ENCODE data around the gene RPS8.
"Not testable (repeated sequence)": the region's sequence is repeated elsewhere in the genome, so short reads cannot be mapped to it uniquely, and the experiment has no call there.

Gene RPS8

DNA sequence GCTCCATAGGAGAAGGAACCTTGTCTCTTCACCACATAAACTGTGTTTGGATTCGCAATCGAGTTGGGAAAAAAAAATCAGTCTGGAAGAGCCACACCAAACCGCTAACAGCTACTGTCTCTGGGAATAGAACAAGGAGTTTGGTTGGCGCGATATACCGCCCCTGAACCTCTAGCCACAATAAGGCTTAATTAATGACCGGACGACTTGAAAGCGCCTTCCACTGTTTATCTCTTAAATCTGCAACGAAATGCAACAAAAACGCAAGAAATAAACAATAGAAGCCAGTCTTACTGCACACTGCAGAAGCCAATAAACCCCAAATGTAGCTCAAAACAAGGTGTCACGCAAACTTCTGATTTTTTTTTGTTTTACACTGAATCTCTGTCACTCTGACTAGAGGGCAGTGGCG, 43.9 kb downstream of the RPS8 start:
- no peaks in the 10 kb centered on the region for H3K27me3 Mint-ChIP-seq
- peaks cover 3% of the 10 kb centered on the region for H3K36me3 Mint-ChIP-seq
- peak overlapping the region; percentile 100 for H3K27ac Mint-ChIP-seq
- peak overlapping the region; percentile 90 for H3K4me3 Mint-ChIP-seq
- peaks cover 44% of the 10 kb centered on the region for H3K4me1 Mint-ChIP-seq (ENCODE audit: low read depth)
- no peaks in the 10 kb centered on the region for H3K9me3 Mint-ChIP-seq (ENCODE audit: low read depth)

GRCh38 chr1:44819608-44820327, 44.4 kb downstream of the RPS8 start:
- Mint-ChIP-seq H3K9me3 (ENCODE audit: low read depth) (no peaks in the 10 kb centered on the region), H3K36me3 (peaks cover 3% of the 10 kb centered on the region), H3K4me1 (ENCODE audit: low read depth) (peaks cover 41% of the 10 kb centered on the region), H3K27me3 (no peaks in the 10 kb centered on the region), H3K27ac (peak overlapping the region; percentile 100), H3K4me3 (peak overlapping the region; percentile 90)

GRCh38 chr1:44820328-44821239, 45.2 kb downstream of the RPS8 start:
- Mint-ChIP-seq H3K4me3 (peak overlapping the region; percentile 90), H3K9me3 (ENCODE audit: low read depth) (no peaks in the 10 kb centered on the region), H3K27me3 (no peaks in the 10 kb centered on the region), H3K4me1 (ENCODE audit: low read depth) (peaks cover 36% of the 10 kb centered on the region), H3K36me3 (no peaks in the 10 kb centered on the region), H3K27ac (peak overlapping the region; percentile 100)

- Mint-ChIP-seq H3K9me3 (ENCODE audit: low read depth) (no peaks in the 10 kb centered on the region), H3K36me3 (no peaks in the 10 kb centered on the region), H3K27ac (peak overlapping the region; percentile 100), H3K27me3 (no peaks in the 10 kb centered on the region), H3K4me1 (ENCODE audit: low read depth) (peaks cover 36% of the 10 kb centered on the region), H3K4me3 (peak overlapping the region; percentile 90)
Observed at GRCh38 chr1:44821240-44821715, 45.9 kb downstream of the RPS8 start.

- peaks cover 33% of the 10 kb centered on the region for H3K4me1 Mint-ChIP-seq (ENCODE audit: low read depth)
- H3K9me3 Mint-ChIP-seq (ENCODE audit: low read depth) = no peaks in the 10 kb centered on the region
- H3K36me3 Mint-ChIP-seq = no peaks in the 10 kb centered on the region
- no peaks in the 10 kb centered on the region for H3K27me3 Mint-ChIP-seq
- no peak overlapping the region for H3K4me3 Mint-ChIP-seq
- no peak overlapping the region for H3K27ac Mint-ChIP-seq
Observed at GRCh38 chr1:44822131-44822701, 46.9 kb downstream of the RPS8 start.

DNA sequence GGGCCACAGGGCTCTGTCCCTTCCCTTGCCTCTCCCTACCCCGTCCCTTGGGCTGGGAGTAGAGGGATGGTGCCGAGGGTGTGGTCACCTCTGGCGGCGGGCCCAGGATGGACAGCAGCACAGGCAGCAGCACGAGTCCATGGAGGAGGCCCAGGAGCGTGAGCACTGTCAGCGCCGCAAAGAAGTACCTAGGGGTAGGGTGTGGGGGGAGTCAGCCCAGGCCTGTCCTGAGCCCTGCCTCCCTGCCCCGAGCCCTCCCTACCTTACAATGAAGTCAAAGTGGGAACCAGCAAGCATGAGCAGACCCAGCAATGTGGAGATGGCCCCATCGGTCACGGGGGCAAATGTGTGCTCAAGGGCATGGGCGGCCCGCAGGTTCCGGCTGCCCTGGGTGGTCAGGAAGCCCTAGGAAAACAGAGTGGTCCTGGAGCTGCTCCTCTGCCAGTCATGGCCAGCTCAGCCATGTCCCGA, 47.7 kb downstream of the RPS8 start:
- H3K27ac Mint-ChIP-seq = no peak overlapping the region
- no peaks in the 10 kb centered on the region for H3K9me3 Mint-ChIP-seq (ENCODE audit: low read depth)
- peaks cover 27% of the 10 kb centered on the region for H3K4me1 Mint-ChIP-seq (ENCODE audit: low read depth)
- no peaks in the 10 kb centered on the region for H3K36me3 Mint-ChIP-seq
- no peaks in the 10 kb centered on the region for H3K27me3 Mint-ChIP-seq
- H3K4me3 Mint-ChIP-seq = no peak overlapping the region

DNA sequence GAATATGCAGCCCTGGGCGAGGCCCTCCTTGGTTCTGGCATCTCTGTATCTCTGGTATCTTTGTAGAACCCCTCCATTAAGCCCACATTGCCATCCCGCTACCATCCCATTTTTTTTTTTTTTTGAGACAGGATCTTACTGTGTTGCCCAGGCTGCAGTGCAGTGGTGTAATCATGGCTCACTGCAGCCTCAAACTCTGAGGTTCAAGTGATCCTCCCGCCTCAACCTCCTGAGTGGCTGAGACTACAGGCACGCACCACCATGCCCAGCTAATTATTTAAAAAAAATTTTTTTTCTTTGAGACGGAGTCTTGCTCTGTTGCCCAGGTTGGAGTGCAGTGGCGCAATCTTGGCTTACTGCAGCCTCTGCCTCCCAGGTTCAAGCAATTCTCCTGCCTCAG, 49.1 kb downstream of the RPS8 start:
- not testable (repeated sequence) for H3K4me3 Mint-ChIP-seq; H3K9me3 Mint-ChIP-seq (ENCODE audit: low read depth); H3K27ac Mint-ChIP-seq; H3K27me3 Mint-ChIP-seq; H3K36me3 Mint-ChIP-seq
- H3K4me1 Mint-ChIP-seq (ENCODE audit: low read depth) = peaks cover 16% of the 10 kb centered on the region

- Mint-ChIP-seq H3K27me3 (no peaks in the 10 kb centered on the region), H3K36me3 (no peaks in the 10 kb centered on the region), H3K27ac (no peak overlapping the region), H3K4me1 (ENCODE audit: low read depth) (no peaks in the 10 kb centered on the region), H3K4me3 (no peak overlapping the region), H3K9me3 (ENCODE audit: low read depth) (no peaks in the 10 kb centered on the region)
Observed at GRCh38 chr1:44826375-44827196, 51.2 kb downstream of the RPS8 start.

- Mint-ChIP-seq H3K4me3 (no peak overlapping the region), H3K9me3 (ENCODE audit: low read depth) (no peaks in the 10 kb centered on the region), H3K36me3 (no peaks in the 10 kb centered on the region), H3K4me1 (ENCODE audit: low read depth) (no peaks in the 10 kb centered on the region), H3K27me3 (no peaks in the 10 kb centered on the region), H3K27ac (no peak overlapping the region)
Observed at GRCh38 chr1:44827197-44828002, 52.1 kb downstream of the RPS8 start.

GRCh38 chr1:44828003-44828651, 52.8 kb downstream of the RPS8 start:
- Mint-ChIP-seq H3K27ac (no peak overlapping the region), H3K27me3 (no peaks in the 10 kb centered on the region), H3K4me1 (ENCODE audit: low read depth) (no peaks in the 10 kb centered on the region), H3K4me3 (no peak overlapping the region), H3K36me3 (no peaks in the 10 kb centered on the region), H3K9me3 (ENCODE audit: low read depth) (no peaks in the 10 kb centered on the region)

All from activated naive CD8-positive, alpha-beta T cell (primary cell).